T-helper 17 cell (primary cell): Measurements from ENCODE around the gene HAX1. TPM values are rescaled to one million over a fixed set of nuclear protein-coding genes. Genes with fewer than 3 reads are reported as not detected.
"Not testable (repeated sequence)": the region's sequence is repeated elsewhere in the genome, so short reads cannot be mapped to it uniquely, and the experiment has no call there.

ENCODE experiments used
- ATAC-seq: fragments of 150-1000 bp; cut with Tn5 transposase; 2 replicates; pipeline ENCODE4 v1.10.0; 2021; ENCODE audit warnings: mild to moderate bottlenecking, moderate library complexity
- DNase-seq, 3 donors: peaks; one replicate each; pipeline versions ENCODE4 v3.0.0 to v3.0.0-alpha.2; 2020 to 2021
- H3K9me3 ChIP-seq: one replicate; pipeline ENCODE4 v1.7.0; 2013; ENCODE audit warnings: low read length, mild to moderate bottlenecking; ENCODE audit not compliant: control insufficient read depth, poor library complexity, severe bottlenecking
- H3K27ac Mint-ChIP-seq: one replicate; pipeline ENCODE4 v1.8.0; 2022; ENCODE audit warnings: mild to moderate bottlenecking, moderate library complexity, mixed read lengths
- H3K27me3 Mint-ChIP-seq: one replicate; pipeline ENCODE4 v1.8.0; 2022; ENCODE audit warnings: mixed read lengths
- H3K36me3 Mint-ChIP-seq: one replicate; pipeline ENCODE4 v1.8.0; 2022; ENCODE audit warnings: low read depth, mixed read lengths
- H3K4me1 Mint-ChIP-seq: one replicate; pipeline ENCODE4 v1.8.0; 2022; ENCODE audit warnings: mild to moderate bottlenecking, mixed read lengths
- H3K4me3 Mint-ChIP-seq: one replicate; pipeline ENCODE4 v1.8.0; 2022; ENCODE audit warnings: mild to moderate bottlenecking, moderate library complexity, mixed read lengths
- total RNA-seq, 4 donors: library from RNA in 2 of 4; stranded (reverse) in 2 of 4; gene quantifications; one replicate each; pipeline ENCODE4 v1.2.3 and lab custom pipeline; 2022 to 2026

The HAX1 gene
- total RNA-seq (10 to 100 TPM; 52.5 to 67.3 TPM), total RNA-seq (lab: John Stamatoyannopoulos, UW) (57.4 to 146 reads per million in 2 donors)

DNA sequence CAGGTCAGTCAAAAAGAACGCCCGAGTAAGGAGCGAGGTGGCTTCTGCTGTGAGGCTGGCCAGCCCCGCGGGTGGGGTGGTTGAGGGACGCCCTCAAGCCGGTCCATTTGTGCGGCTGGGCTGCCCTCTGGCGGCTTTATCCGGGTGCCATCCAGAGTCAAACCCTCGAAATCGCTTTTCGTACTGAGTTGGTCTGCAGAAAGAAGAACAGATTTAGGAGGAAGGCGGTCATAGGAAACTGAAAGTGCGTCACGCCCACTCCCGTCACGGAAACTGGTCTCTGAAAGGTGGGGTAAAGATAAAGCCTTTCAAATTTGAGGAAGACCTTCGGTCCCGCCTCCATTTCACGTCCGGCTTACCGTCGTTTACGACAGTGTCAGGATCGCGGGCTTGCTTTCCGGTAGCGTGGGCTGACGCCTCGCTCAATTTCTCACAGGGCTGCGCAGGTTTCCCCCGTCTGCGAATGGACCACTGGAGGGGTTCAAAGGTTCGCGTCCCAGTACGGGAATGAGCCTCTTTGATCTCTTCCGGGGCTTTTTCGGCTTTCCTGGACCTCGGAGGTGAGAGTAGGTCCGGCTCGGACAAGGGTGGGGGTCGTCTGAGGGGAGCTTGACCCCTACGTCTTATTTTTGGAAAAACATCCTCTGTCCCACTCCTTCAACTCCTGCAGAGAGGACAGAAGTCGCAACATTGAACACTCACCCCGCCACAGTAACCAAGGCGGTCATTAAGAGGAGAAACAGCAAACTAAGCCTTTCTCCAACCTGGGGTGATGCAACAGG, at the start of gene HAX1:
Gene HAX1, plus strand, starts transcription at position 413 of the 782 bp plus-strand sequence. Its CDS starts 95 bp downstream, at position 508.
- no peaks in the 10 kb centered on the region for H3K9me3 ChIP-seq
- Mint-ChIP-seq H3K4me3 (peak within 1 kb of the TSS; percentile 96), H3K4me1 (peaks cover 22% of the 10 kb centered on the region), H3K27ac (peak within 1 kb of the TSS; percentile 100), H3K27me3 (no peaks in the 10 kb centered on the region), H3K36me3 (peaks cover 16% of the 10 kb centered on the region)
- ATAC-seq = peak; percentile 90
- DNase-seq = peak; percentile 80 to 91 (median 86)

DNA sequence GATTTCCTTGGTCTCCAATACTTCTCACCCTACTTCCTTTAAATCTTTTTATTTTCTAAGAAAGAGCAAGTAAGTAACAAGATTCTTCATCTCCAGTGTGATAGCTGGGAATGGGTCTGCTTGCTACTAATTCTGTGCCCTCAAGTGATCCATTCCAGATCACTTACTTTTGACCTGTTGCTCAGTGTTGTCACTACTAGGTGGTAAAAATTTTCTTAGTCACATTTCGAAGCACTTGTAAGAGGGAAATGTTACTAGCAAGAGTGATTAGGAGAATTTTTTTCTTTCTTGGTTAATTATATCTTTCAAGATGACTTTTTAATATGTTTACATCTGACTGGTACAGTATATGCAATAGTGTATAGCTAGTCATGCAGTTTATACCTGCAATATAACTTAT, 49.5 kb upstream of the HAX1 start:
- H3K4me3 Mint-ChIP-seq = peak overlapping the region; percentile 61
- ATAC-seq (no peak), DNase-seq (no peak)
- H3K27ac Mint-ChIP-seq = peak overlapping the region; percentile 99
- H3K9me3 ChIP-seq = no peaks in the 10 kb centered on the region
- peaks cover 12% of the 10 kb centered on the region for H3K36me3 Mint-ChIP-seq
- H3K4me1 Mint-ChIP-seq = peaks cover 63% of the 10 kb centered on the region
- no peaks in the 10 kb centered on the region for H3K27me3 Mint-ChIP-seq

DNA sequence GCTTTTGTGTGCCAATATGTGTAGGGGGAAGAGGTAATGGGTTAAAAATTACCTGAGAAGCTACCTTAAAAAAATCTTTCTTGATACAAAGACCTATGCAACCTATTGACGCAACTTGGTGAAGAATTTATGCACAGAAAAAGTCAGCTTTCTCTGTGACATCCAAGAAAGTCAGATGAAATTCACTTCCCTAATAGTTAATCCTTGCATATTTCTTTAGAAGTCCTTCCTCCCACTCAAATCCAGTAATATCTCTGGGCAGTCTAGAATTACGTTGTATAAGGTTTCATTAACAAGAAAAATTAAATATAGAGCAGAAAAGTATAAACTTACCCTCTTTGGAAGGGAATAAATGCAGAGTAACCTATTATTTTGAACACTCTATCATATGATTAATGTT, 48.8 kb upstream of the HAX1 start:
- H3K27ac Mint-ChIP-seq = peak overlapping the region; percentile 99
- H3K9me3 ChIP-seq = no peaks in the 10 kb centered on the region
- H3K36me3 Mint-ChIP-seq = peaks cover 11% of the 10 kb centered on the region
- no peak overlapping the region for H3K4me3 Mint-ChIP-seq
- H3K4me1 Mint-ChIP-seq = peaks cover 59% of the 10 kb centered on the region
- no peaks in the 10 kb centered on the region for H3K27me3 Mint-ChIP-seq
- DNase-seq (no peak), ATAC-seq (no peak)

DNA sequence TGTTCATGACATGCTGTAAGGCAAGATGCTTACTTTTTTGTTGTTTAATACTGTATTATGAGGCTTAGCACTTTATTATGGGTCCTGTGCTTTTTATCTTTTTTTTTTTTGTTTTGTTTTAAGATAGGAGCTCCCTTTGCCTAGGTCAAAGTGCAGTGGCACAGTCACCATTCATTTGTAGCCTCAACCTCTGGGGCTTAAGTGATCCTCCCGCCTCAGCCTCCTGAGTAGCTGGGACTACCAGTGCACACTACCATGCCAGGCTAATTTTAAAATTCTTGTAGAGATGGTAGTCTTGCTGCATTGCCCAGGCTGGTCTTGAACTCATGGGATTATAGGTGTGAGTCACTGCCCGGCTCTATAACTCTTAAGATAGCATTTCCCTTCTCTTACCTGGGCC, 47.1 kb upstream of the HAX1 start:
- Mint-ChIP-seq H3K27me3 (no peaks in the 10 kb centered on the region), H3K4me3 (no peak overlapping the region), H3K27ac (peak overlapping the region; percentile 99), H3K36me3 (peaks cover 9% of the 10 kb centered on the region), H3K4me1 (peaks cover 49% of the 10 kb centered on the region)
- no peak for ATAC-seq
- no peak for DNase-seq
- no peaks in the 10 kb centered on the region for H3K9me3 ChIP-seq

DNA sequence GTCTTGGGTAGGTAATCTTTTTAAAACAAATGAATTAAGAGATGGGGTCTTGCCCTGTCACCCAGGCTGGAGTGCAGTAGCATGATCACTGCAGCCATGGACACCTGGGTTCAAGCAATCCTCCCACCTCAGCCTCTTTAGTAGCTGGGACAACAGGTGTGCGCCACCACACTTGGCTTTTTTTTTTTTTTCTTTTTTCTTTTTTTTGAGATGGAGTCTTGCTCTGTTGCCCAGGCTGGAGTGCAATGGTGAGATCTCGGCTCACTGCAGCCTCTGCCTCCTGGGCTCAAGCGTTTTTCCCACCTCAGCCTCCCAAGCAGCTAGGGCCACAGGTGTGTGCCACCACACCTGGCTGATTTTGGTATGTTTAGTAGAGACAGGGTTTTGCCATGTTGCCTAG, 41.3 kb upstream of the HAX1 start:
- H3K4me1 Mint-ChIP-seq = peaks cover 11% of the 10 kb centered on the region
- not testable (repeated sequence) for ATAC-seq, DNase-seq, H3K36me3 Mint-ChIP-seq, H3K27me3 Mint-ChIP-seq, H3K9me3 ChIP-seq, H3K4me3 Mint-ChIP-seq
- peak overlapping the region; percentile 9 for H3K27ac Mint-ChIP-seq

DNA sequence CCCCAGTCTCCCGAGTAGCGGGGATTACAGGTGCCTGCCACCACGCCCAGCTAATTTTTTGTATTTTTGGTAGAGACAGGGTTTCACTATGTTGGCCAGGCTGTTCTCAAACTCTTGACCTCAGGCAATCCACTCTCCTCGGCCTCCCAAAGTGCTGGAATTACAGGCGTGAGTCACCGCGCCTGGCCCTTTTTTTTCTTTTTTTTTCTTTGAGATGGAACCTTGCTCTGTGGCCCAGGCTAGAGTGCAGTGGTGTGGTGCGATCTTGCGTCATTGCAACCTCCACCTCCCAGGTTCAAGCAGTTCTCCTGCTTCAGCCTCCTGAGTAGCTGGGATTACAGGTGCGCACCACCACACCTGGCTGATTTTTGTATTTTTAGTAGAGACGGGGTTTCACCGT, 39.3 kb upstream of the HAX1 start:
- H3K36me3 Mint-ChIP-seq, H3K4me3 Mint-ChIP-seq, ATAC-seq, H3K27ac Mint-ChIP-seq, H3K4me1 Mint-ChIP-seq, DNase-seq, H3K9me3 ChIP-seq, H3K27me3 Mint-ChIP-seq: not testable (repeated sequence)

DNA sequence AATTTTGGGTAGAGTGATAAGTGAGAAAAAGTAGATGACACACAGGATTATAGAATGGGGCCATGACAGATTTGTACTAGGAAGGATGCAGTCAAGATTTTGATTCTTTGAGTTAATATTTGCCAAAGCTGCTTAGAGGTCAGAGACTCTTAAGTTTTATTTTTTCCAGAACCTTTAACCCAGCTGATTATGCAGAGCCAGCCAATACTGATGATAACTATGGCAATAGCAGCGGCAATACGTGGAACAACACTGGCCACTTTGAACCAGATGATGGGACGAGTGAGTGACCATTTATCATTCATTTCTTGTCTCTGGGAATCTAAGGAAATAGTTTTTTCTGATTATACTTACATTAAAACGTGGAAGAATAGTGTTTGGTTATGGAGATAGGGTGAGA, 35.6 kb upstream of the HAX1 start:
- Mint-ChIP-seq H3K27ac (peak overlapping the region; percentile 24), H3K4me1 (peaks cover 19% of the 10 kb centered on the region), H3K36me3 (peaks cover 18% of the 10 kb centered on the region)

DNA sequence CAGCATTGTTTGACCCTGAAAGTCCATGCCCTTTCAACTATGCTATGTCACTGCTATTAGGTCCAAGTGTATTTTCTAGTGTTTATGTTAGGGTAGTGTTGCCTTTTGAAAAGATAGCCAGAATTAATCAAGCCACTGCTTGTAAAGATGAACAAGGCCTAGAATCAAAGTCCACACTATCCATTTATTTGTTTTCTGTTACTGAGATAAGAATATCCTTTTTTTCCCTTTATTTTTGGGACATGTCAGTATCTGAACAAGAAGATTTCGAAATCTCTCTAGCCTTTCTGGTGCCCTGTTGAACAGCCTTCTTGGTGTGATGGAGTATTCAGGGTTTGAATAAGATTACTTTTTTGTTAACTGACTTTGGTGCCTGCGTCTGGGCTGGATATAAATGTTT, 35.0 kb upstream of the HAX1 start:
- Mint-ChIP-seq H3K4me1 (peaks cover 21% of the 10 kb centered on the region), H3K27me3 (no peaks in the 10 kb centered on the region), H3K36me3 (peaks cover 18% of the 10 kb centered on the region), H3K27ac (peak overlapping the region; percentile 24), H3K4me3 (no peak overlapping the region)
- no peak for ATAC-seq
- DNase-seq = no peak
- no peaks in the 10 kb centered on the region for H3K9me3 ChIP-seq

More for the DNA sequence above, 35.6 kb upstream of the HAX1 start:
- Mint-ChIP-seq H3K4me3 (no peak overlapping the region), H3K27me3 (no peaks in the 10 kb centered on the region)
- no peak for DNase-seq
- H3K9me3 ChIP-seq = no peaks in the 10 kb centered on the region
- ATAC-seq = no peak

DNA sequence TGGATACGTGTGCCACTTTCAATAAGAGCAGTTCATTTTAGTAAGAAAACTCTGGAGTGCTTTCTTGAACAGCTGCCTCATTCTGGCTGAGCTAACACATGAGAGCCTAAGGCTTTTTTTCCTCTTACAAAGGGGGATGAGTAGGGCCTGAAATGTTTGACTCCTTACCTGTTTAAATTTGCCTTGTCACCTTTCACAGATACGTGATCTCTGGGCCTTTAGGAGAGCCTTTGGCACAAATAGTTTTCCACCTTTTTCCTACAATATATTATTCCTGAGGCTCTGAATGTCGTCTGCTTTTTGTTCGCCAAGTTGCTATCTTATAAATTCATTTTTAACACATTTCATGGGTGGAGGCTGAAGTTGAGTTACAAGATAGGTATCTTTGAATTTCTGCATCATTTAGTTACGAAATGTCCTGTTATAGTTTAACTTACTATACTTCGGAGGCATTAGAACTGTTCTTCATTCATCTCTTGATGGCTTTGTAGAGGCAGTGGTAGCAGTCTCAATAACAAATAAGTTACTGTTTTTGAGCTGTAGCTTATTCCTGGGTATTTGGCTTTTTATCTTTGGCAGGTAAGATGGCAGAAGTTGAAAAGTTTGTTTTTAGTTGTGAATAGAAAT, 34.4 kb upstream of the HAX1 start:
- H3K4me3 Mint-ChIP-seq = no peak overlapping the region
- H3K27ac Mint-ChIP-seq = peak overlapping the region; percentile 24
- H3K4me1 Mint-ChIP-seq = peaks cover 22% of the 10 kb centered on the region
- no peak for ATAC-seq
- no peak for DNase-seq
- no peaks in the 10 kb centered on the region for H3K27me3 Mint-ChIP-seq
- no peaks in the 10 kb centered on the region for H3K9me3 ChIP-seq
- peaks cover 19% of the 10 kb centered on the region for H3K36me3 Mint-ChIP-seq

DNA sequence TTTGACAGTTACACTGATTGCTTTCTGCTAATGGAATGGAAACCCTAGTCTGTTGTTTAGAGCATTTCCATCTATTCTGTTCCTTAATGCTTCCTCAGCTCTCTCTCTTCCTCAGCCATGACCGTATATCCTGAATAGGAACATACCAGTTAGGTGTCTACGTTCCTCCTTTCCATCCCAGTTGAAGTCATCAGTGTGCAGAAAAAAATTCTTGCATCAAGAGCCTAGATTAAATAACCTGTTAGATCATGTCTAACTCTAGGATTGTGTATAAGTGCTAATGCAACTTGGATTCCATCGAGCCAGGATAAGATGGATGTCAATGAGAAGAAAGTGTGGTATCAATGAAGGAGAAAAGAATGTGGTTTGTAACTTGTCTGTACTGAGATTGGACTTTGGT, 32.9 kb upstream of the HAX1 start:
- no peak for DNase-seq
- Mint-ChIP-seq H3K36me3 (peaks cover 22% of the 10 kb centered on the region), H3K27ac (peak overlapping the region; percentile 84), H3K4me1 (peaks cover 23% of the 10 kb centered on the region), H3K4me3 (no peak overlapping the region), H3K27me3 (no peaks in the 10 kb centered on the region)
- H3K9me3 ChIP-seq = no peaks in the 10 kb centered on the region
- no peak for ATAC-seq

DNA sequence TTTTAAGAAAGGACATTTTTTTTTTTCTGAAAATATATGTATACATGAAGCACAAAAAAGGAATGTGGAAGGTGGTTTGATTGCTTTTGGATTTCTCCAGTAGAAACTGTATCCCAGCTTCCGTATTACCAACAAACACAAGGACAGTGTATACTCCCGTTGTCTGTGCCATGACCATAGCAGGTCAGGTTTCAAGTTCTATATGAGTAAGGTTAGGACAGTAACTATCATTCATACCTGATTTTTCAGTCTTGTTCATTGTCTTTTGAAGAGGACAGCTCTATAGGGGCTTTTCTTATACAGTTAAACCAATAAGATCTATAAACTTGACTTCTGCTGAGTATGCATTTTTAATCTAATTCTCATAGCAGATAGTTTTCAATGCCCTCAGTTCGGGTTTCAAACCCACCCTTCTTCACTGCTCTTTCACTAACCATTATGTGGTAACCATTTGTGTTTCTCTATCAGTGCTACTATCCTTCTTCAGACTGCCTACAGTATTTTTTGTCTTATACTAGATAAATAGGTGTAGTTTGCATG, 32.1 kb upstream of the HAX1 start:
- Mint-ChIP-seq H3K4me3 (no peak overlapping the region), H3K4me1 (peaks cover 23% of the 10 kb centered on the region), H3K27ac (peak overlapping the region; percentile 84), H3K27me3 (no peaks in the 10 kb centered on the region), H3K36me3 (peaks cover 22% of the 10 kb centered on the region)
- no peaks in the 10 kb centered on the region for H3K9me3 ChIP-seq
- no peak for DNase-seq
- no peak for ATAC-seq

DNA sequence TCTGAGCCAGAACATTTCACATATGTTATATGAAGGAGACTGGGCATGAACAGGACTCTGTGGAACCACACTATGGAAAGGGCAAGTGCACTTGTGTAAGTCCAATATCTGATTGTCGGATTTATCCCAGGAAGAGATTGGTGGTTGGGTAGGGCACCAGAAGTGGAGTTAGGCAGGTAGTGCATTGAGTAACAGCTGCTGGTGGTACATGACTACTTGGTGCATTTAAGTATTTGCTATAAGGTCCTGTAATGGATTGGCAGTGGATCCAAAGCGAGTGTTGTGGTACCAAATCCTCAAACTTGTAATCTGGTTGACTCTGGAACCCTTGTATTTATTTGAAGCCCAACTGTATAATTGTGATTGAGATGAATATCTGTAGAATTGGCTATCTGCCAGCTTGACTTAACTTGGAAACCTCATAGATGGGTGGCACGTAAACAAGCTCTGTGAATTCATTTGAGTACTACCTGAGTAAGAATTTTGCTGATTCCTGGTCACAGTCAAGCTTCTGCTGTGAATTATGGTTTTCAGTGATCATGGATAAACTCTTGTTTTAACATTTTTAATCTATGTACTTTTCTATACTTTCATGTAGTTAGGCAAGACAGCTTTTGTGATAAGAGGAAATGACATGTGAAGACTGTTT, 30.6 kb upstream of the HAX1 start:
- no peaks in the 10 kb centered on the region for H3K27me3 Mint-ChIP-seq
- H3K4me1 Mint-ChIP-seq = peaks cover 15% of the 10 kb centered on the region
- no peak overlapping the region for H3K4me3 Mint-ChIP-seq
- H3K27ac Mint-ChIP-seq = peak overlapping the region; percentile 53
- ATAC-seq = no peak
- peaks cover 18% of the 10 kb centered on the region for H3K36me3 Mint-ChIP-seq
- DNase-seq = no peak
- no peaks in the 10 kb centered on the region for H3K9me3 ChIP-seq

DNA sequence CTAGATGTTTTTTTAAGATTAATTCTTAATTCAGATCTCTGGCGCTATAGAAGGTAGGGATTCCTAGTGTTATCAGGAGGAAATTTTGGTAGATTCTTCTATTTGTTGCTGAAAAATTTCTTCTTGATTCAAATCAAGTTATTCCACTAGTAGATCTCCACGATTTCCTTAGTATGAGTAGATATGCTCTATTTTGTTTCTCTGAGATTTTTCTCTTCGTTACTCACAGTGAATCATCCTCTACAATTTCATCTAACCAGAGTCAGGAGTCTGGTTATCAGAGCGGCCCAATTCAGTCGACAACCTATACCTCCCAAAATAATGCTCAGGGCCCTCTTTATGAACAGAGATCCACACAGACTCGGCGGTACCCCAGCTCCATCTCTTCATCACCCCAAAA, 18.8 kb upstream of the HAX1 start:
- H3K27ac Mint-ChIP-seq = peak overlapping the region; percentile 39
- H3K4me3 Mint-ChIP-seq = peak overlapping the region; percentile 31
- peaks cover 3% of the 10 kb centered on the region for H3K36me3 Mint-ChIP-seq

More for the DNA sequence above, 18.8 kb upstream of the HAX1 start:
- H3K9me3 ChIP-seq = no peaks in the 10 kb centered on the region
- H3K27me3 Mint-ChIP-seq = no peaks in the 10 kb centered on the region
- DNase-seq (no peak), ATAC-seq (no peak)
- H3K4me1 Mint-ChIP-seq = peaks cover 6% of the 10 kb centered on the region
